SK-N-SH treated with all-trans-retinoic acid at 6 μM for 48 hours (cell line): Measurements from ENCODE around the gene PIWIL4.

Experiments
- ATAC-seq: fragments of 200-7000 bp; cut with Tn5 transposase; 3 replicates; pipeline ENCODE4 v1.9.1; 2020; ENCODE audit warnings: mild to moderate bottlenecking, moderate library complexity
- ARNTL ChIP-seq: fragments of 450-650 bp; formaldehyde crosslinking; IDR thresholded peaks from 2 replicates; pipeline ENCODE4 v1.5.0; 2020; ENCODE audit warnings: low read depth, mild to moderate bottlenecking, moderate library complexity, borderline replicate concordance
- BACH2 ChIP-seq: fragments of 250-450 bp; sonication (Bioruptor Pico); IDR thresholded peaks from 2 replicates; pipeline ENCODE4 v1.9.0; 2021; ENCODE audit warnings: mild to moderate bottlenecking, borderline replicate concordance
- CSDC2 ChIP-seq: fragments of 250-450 bp; sonication (Bioruptor Pico); IDR thresholded peaks from 2 replicates; pipeline ENCODE4 v1.5.0; 2020; ENCODE audit warnings: mild to moderate bottlenecking, moderate library complexity
- ESRRG ChIP-seq: fragments of 250-450 bp; sonication (Bioruptor Pico); IDR thresholded peaks from 2 replicates; pipeline ENCODE4 v1.6.1; 2021; ENCODE audit warnings: mild to moderate bottlenecking
- GLIS3 ChIP-seq: fragments of 250-450 bp; sonication (Bioruptor Pico); IDR thresholded peaks from 2 replicates; pipeline ENCODE4 v1.5.0; 2020; ENCODE audit warnings: mild to moderate bottlenecking, moderate library complexity
- ISL1 ChIP-seq: fragments of 250-450 bp; sonication (Bioruptor Pico); IDR thresholded peaks from 2 replicates; pipeline ENCODE4 v2.1.2; 2022; ENCODE audit warnings: mild to moderate bottlenecking, moderate library complexity
- OSR1 ChIP-seq: fragments of 250-450 bp; sonication (Bioruptor Pico); IDR thresholded peaks from 2 replicates; pipeline ENCODE4 v1.8.0; 2022; ENCODE audit warnings: moderate library complexity, mild to moderate bottlenecking, inconsistent platforms
- POU6F1 ChIP-seq: fragments of 250-450 bp; sonication (Bioruptor Pico); IDR thresholded peaks from 2 replicates; pipeline ENCODE4 v1.8.0; 2021; ENCODE audit warnings: low read depth, mild to moderate bottlenecking, moderate library complexity, borderline replicate concordance
- PPARA ChIP-seq: fragments of 250-450 bp; sonication (Bioruptor Pico); IDR thresholded peaks from 2 replicates; pipeline ENCODE4 v1.5.0; 2020; ENCODE audit warnings: mild to moderate bottlenecking, borderline replicate concordance
- RARB ChIP-seq: fragments of 250-450 bp; sonication (Bioruptor Pico); IDR thresholded peaks from 2 replicates; pipeline ENCODE4 v1.8.0; 2021; ENCODE audit warnings: mild to moderate bottlenecking, moderate library complexity
- SNAI2 ChIP-seq: fragments of 250-450 bp; sonication (Bioruptor Pico); IDR thresholded peaks from 2 replicates; pipeline ENCODE4 v1.5.0; 2020; ENCODE audit warnings: mild to moderate bottlenecking, moderate library complexity
- TCF4 ChIP-seq: fragments of 250-450 bp; sonication (Bioruptor Pico); IDR thresholded peaks from 2 replicates; pipeline ENCODE4 v1.8.0; 2021; ENCODE audit warnings: mild to moderate bottlenecking, moderate library complexity, borderline replicate concordance
- TOX ChIP-seq: fragments of 250-450 bp; sonication (Bioruptor Pico); IDR thresholded peaks from 2 replicates; pipeline ENCODE4 v1.8.0; 2021; ENCODE audit warnings: mild to moderate bottlenecking, moderate library complexity, borderline replicate concordance
- TSHZ2 ChIP-seq: fragments of 250-450 bp; sonication (Bioruptor Pico); IDR thresholded peaks from 2 replicates; pipeline ENCODE4 v1.5.0; 2020; ENCODE audit warnings: mild to moderate bottlenecking, moderate library complexity
- ZC3H10 ChIP-seq: fragments of 250-450 bp; sonication (Bioruptor Pico); IDR thresholded peaks from 2 replicates; pipeline ENCODE4 v1.5.1; 2021; ENCODE audit warnings: mild to moderate bottlenecking, moderate library complexity
- ZFP3 ChIP-seq: fragments of 250-450 bp; sonication (Bioruptor Pico); IDR thresholded peaks from 2 replicates; pipeline ENCODE4 v1.5.0; 2020; ENCODE audit warnings: mild to moderate bottlenecking, moderate library complexity
- ZNF565 ChIP-seq: fragments of 450-650 bp; formaldehyde crosslinking; conservative IDR thresholded peaks from 2 replicates; pipeline ENCODE4 v1.5.0; 2020; ENCODE audit warnings: low read depth, mild to moderate bottlenecking, moderate library complexity
- ZNF70 ChIP-seq: fragments of 450-650 bp; formaldehyde crosslinking; IDR thresholded peaks from 2 replicates; pipeline ENCODE4 v1.5.0; 2020; ENCODE audit warnings: mild to moderate bottlenecking, moderate library complexity
- ZNF8 ChIP-seq: fragments of 450-650 bp; formaldehyde crosslinking; IDR thresholded peaks from 2 replicates; pipeline ENCODE4 v1.5.0; 2020; ENCODE audit warnings: mild to moderate bottlenecking, moderate library complexity
- TF ChIP-seq, protein P1 (sequence below): fragments of 250-450 bp; sonication (Bioruptor Pico); IDR thresholded peaks from 2 replicates; pipeline ENCODE4 v1.5.1; 2020; ENCODE audit warnings: low read depth, mild to moderate bottlenecking, moderate library complexity
- TF ChIP-seq, protein P2 (sequence below): fragments of 250-450 bp; sonication (Bioruptor Pico); IDR thresholded peaks from 2 replicates; pipeline ENCODE4 v1.5.1; 2021; ENCODE audit warnings: mild to moderate bottlenecking, moderate library complexity

Gene PIWIL4

GRCh38 chr11:94630221-94630620 is 63.1 kb downstream of the PIWIL4 start:
- TF ChIP-seq ZFP3 (CRISPR knock-in tag) (no peak), ARNTL (CRISPR knock-in tag) (no peak), ZC3H10 (CRISPR knock-in tag) (no peak), BACH2 (CRISPR knock-in tag) (no peak), PPARA (no peak)
- no peak for ATAC-seq

GRCh38 chr11:94632356-94632755 is 65.2 kb downstream of the PIWIL4 start:
- no peak for ATAC-seq
- no peak for TF ChIP-seq ESRRG (CRISPR knock-in tag)
- no peak for TF ChIP-seq ISL1 (CRISPR knock-in tag)
- no peak for TF ChIP-seq TSHZ2 (CRISPR knock-in tag)
- no peak for TF ChIP-seq ZFP3 (CRISPR knock-in tag)
- TF ChIP-seq CSDC2 (CRISPR knock-in tag): no peak
- TF ChIP-seq ZNF70 (CRISPR knock-in tag): no peak
- no peak for TF ChIP-seq TCF4 (CRISPR knock-in tag)
- no peak for TF ChIP-seq OSR1 (CRISPR knock-in tag)
- no peak for TF ChIP-seq ZNF565 (CRISPR knock-in tag)
- no peak for TF ChIP-seq POU6F1 (CRISPR knock-in tag)
- no peak for TF ChIP-seq SNAI2 (CRISPR knock-in tag)
- no peak for TF ChIP-seq TOX (CRISPR knock-in tag)
- TF ChIP-seq, protein P1, sequence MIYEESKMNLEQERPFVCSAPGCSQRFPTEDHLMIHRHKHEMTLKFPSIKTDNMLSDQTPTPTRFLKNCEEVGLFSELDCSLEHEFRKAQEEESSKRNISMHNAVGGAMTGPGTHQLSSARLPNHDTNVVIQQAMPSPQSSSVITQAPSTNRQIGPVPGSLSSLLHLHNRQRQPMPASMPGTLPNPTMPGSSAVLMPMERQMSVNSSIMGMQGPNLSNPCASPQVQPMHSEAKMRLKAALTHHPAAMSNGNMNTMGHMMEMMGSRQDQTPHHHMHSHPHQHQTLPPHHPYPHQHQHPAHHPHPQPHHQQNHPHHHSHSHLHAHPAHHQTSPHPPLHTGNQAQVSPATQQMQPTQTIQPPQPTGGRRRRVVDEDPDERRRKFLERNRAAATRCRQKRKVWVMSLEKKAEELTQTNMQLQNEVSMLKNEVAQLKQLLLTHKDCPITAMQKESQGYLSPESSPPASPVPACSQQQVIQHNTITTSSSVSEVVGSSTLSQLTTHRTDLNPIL (CRISPR knock-in tag): no peak
- TF ChIP-seq PPARA: no peak
- TF ChIP-seq ZNF8 (CRISPR knock-in tag): no peak
- no peak for TF ChIP-seq GLIS3 (CRISPR knock-in tag)
- TF ChIP-seq, protein P2, sequence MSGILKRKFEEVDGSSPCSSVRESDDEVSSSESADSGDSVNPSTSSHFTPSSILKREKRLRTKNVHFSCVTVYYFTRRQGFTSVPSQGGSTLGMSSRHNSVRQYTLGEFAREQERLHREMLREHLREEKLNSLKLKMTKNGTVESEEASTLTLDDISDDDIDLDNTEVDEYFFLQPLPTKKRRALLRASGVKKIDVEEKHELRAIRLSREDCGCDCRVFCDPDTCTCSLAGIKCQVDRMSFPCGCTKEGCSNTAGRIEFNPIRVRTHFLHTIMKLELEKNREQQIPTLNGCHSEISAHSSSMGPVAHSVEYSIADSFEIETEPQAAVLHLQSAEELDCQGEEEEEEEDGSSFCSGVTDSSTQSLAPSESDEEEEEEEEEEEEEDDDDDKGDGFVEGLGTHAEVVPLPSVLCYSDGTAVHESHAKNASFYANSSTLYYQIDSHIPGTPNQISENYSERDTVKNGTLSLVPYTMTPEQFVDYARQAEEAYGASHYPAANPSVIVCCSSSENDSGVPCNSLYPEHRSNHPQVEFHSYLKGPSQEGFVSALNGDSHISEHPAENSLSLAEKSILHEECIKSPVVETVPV (CRISPR knock-in tag): no peak
- TF ChIP-seq, all 23 proteins: peak for 0

- no peak for ATAC-seq
- TF ChIP-seq ARNTL (CRISPR knock-in tag): no peak
- no peak for TF ChIP-seq ZFP3 (CRISPR knock-in tag)
Observed at GRCh38 chr11:94635072-94635471, 67.9 kb downstream of the PIWIL4 start.

GRCh38 chr11:94636388-94636949 is 69.3 kb downstream of the PIWIL4 start:
- TF ChIP-seq, protein P2 (CRISPR knock-in tag): no peak
- no peak for TF ChIP-seq PPARA
- TF ChIP-seq, protein P1 (CRISPR knock-in tag): no peak
- TF ChIP-seq RARB: no peak
- TF ChIP-seq SNAI2 (CRISPR knock-in tag): no peak
- TF ChIP-seq TOX (CRISPR knock-in tag): no peak
- no peak for ATAC-seq
